ENCODE data around the gene GAPDHS.

DNA sequence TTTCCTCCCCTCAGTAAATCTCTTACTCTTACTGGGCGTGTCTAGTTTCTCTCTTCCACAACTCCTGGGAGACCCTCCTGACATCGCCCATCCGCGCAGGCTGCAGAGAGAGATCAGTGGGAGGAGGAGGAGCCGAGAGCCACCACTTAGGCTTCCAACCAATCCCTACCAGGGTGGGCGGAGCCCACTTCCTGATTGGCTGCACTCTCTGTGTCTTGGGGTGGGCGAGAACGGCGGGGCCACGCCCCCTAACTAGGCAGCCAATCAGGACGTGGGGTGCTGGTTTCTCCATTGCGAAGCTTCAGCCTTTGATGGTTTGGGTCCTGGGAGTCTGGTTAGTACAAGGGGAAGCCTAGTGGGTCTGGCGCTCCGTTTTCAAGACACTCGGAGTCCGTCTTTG lies 52.6 kb downstream of the GAPDHS start, which contains the start of gene PMIS2:
- TF ChIP-seq, protein P1, sequence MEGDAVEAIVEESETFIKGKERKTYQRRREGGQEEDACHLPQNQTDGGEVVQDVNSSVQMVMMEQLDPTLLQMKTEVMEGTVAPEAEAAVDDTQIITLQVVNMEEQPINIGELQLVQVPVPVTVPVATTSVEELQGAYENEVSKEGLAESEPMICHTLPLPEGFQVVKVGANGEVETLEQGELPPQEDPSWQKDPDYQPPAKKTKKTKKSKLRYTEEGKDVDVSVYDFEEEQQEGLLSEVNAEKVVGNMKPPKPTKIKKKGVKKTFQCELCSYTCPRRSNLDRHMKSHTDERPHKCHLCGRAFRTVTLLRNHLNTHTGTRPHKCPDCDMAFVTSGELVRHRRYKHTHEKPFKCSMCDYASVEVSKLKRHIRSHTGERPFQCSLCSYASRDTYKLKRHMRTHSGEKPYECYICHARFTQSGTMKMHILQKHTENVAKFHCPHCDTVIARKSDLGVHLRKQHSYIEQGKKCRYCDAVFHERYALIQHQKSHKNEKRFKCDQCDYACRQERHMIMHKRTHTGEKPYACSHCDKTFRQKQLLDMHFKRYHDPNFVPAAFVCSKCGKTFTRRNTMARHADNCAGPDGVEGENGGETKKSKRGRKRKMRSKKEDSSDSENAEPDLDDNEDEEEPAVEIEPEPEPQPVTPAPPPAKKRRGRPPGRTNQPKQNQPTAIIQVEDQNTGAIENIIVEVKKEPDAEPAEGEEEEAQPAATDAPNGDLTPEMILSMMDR (IDR thresholded peaks at IDR 0.05) = no peak
- no peak for TF ChIP-seq POLR2A (IDR thresholded peaks at IDR 0.05)

Data from body of pancreas (tissue), 4 donors.